Islet precursor cell (in vitro differentiated cells): ENCODE measurements around the gene SLC12A1.

Experiments
- DNase-seq: peaks from one replicate; pipeline ENCODE4 v3.0.0-alpha.2; 2018

Gene SLC12A1

DNA sequence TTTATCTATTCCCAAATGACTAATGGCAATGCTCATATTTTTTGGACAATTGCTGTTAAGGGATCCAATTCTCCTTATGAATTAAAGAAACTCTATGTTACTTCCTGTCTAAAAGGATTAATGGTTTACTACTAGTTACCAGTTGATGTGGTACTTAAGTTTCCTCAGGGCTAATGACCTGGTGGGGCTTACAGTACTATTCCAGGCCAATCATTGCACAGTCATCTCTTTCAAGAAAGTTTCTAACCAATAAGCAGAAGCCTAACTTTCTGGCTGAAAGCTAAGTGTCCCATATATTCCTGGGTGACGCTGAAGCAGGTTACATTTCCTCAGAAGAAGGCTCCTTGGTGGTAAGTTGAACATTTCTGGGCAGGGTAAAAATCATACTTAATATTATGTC lies at the start of gene SLC12A1:
SLC12A1 (plus strand) TSS at position 322 of the 400 bp plus-strand sequence. CDS start 1,418 bp downstream, outside the sequence.
- DNase-seq, result no peak

DNA sequence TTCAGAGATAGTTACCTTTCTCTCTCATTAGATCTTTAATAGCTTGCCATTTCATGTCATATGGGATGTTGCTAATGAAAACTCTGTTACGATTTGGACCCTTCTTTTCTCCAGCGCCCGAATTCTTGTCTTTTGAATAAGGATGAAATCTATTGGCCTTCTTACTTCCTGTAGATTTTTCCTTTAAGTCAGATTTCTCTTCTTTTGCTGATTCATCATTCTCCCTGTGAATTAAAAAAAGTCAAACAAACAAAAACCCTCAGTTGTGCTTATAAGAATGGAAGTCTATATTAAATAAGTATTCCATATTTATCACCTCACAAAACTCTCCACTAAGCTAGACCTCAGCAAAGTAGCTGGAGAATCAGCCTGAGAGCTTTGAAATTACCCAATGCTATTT lies 37.5 kb upstream of the SLC12A1 start:
- DNase-seq, result no peak

DNA sequence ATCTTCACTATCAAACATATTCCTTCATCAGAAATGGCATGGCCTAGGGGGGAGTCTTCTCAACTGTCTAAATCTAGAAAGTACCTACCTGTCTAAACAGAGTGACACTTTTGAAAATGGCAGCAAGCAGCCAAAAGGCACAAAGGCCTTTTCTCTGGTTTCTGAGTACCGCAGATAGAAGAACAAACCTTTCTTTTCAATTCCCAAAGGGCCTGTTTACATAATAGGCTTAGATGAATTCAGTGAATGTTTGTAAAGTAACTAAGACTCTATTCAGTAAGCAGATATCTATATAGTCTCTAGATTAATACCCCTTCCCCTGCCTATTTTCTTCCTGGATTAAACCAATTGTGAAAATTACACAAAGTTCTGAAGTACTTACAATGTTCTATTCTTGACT lies 35.1 kb upstream of the SLC12A1 start:
- no peak for DNase-seq

DNA sequence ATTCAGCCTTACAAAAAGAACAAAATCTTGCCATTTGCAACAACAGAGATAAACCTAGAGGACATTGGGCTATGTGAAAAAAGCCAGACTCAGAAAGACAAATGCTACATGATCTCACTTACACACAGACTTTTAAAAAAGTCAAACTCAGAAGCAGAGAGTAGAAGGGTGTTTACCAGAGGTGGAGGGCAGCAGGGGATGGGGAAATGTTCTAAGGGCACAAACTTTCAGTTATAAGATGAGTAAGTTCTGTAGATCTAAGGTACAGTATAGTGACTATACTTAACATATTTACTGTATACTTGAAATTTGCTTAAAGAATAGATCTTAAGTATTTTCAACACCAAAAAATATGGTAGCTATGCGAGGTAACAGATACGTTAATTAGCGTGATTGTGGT lies 31.0 kb upstream of the SLC12A1 start:
- no peak for DNase-seq

DNA sequence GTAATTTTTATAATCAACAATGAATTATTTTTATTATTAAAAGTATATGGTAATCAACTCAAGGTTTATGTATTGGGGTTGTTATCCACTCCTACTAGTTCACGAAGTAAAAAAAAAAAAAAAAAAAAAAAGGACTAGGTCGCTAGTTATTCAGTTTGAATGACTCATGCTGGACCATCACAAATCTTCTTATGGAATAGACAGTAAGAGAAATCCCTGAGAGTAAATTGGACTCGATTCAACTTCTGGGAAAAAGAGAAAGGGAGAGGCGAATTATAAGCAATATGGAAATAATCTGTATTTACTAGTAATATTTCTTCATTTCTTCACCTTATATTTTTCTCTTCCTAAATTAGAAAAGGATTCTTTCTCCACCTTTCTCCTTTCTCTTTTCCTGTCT lies 30.0 kb upstream of the SLC12A1 start:
- no peak for DNase-seq

DNA sequence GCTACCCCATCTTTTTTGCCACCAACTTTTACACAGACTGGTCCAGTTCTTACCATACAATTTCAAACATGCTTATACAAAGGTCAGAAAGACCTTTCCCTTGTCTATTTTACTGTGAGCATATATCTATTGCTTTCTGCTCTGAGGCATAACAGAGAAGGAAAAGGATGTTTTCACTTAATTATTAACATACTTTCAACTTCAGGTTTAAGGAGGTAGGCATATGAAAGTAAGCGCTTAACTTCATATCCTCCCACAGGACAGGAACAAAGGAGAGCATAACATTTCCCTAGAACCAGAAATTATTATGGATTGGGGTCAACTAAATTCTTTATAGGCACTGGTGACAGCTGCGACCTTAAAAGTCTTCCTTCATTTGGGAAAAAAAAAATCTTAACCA lies 29.1 kb upstream of the SLC12A1 start:
- no peak for DNase-seq

DNA sequence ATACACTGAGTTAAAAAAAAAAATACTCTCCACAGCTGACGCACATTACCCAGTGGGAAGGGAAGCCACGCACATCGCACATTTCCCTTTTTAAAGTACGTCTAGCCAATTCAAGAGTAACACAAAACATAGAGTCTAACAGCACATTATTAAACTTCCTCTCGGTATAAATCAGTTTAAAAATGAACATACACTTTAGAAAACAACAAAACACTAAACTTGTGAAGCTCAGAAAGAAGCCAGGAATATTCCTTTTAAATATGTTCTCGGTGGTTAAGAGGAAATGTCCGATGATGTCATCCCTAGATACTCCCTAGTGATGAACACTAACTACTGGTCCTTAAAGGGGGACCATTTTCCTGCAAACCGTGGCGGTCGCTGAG lies 28.7 kb upstream of the SLC12A1 start:
- no peak for DNase-seq

DNA sequence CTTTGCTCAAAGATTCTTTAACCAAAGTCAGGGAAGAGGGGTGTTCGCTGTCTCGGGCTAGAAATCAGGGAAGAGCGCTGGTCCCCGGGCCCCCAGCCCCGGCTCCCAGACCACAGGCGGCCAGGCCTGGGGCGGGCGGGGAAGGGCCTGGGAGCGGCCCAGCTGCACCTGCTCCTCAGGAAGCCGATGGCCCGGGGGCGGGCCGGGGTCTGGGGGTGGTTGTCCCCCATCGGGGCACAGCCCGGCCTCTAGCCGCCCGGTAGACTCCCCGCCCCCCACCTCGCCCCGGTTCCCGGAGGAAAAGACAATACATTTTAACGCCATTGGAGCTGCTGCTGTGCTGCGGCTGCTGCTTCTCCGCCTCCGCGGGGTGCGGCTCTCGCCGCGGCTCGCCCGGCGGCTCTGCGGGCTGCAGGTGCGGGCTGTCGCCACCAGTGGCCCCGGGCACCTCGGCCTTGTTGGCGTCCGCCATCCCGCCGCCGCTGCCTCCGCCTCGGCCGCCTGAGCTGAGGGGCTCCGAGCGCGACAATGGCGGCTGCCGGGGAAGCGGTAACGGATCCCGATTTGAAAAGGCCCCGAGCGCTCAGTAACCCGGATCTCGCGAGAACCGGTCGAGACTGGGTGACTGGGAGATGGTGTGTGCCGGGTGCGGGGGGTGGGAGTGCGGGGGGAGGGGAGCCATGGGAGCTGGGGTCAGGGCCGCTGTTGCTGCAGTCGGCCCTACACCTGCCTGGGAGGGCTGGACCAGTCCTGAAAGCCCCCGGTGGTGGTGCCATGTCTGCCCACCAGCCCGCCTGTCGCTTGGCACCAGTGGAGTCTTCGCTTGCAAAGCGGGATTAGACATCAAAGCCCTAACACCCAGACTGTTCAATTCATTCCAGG lies 28.1 kb upstream of the SLC12A1 start, which contains the start of gene MYEF2:
MYEF2 (minus strand) TSS at position 530 of the 882 bp plus-strand sequence; CDS start at position 472, 58 bp downstream.
- DNase-seq, result peak; percentile 90

DNA sequence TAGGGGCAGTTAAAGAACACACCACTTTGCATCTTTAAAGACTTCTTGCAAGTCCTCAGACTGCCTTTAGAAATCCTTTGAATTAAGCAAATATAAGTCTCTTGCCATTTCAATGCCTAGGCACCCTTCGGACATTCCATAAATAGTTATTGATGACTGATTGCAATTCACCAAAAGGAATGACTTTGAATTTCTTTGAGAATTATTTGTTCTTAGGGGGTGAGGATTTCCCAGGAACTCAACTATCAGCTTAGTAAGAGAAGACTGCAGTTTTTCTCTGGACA lies 27.5 kb upstream of the SLC12A1 start:
- DNase-seq, result no peak

DNA sequence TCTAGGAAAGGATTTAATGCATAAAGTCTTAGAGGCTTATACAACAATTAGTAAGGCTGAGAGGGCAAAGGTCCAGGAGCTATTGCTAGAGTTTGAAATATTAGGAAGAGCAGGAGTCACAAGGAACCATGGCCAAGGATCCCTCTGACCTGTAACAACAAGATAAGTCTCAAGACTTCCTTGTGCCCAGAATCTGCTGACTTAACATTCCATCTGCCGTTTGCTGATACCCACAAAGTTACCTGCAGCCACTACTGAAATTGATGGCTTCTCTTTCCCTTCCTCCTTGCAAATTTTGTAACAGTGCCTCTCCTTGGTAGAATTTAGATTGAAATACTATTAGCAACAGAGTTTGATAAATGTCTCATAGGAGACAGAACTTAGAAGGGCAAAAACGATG lies 23.4 kb upstream of the SLC12A1 start:
- no peak for DNase-seq

DNA sequence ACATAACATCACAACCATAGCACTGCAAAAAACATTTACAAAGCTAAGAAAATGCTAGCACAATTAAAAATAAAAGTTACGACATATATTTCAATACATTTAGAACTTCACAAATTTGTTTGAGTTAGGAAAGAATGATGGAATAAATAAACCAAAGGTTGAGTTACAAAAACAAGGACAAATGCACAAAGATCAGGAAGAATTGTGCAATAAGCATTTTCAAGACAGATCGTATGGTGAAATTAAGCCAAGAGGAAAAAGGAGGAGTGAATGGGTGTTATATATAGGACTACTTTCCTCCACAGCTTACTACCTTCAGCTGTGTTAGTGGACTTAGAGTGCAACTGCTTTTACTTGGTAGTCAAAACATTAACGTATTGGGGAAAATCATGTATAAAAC lies 20.6 kb upstream of the SLC12A1 start:
- DNase-seq, result no peak

DNA sequence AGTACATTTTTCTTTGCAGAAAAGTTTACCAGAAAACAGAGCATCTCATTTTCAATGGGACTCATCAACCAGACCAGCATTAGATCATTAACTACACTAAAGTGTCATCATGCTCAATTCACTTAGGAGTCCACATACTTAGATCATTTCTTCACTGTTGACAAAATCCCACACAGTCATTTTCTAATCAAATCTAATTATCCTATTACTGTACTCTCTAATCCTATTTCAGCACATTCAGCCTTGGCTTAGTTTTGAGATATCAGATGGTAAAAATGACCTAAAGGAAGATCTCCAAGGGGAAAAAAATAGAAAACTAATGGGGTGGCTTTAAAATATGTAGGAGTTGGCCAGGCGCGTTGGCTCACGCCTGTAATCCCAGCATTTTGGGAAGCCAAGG lies 19.8 kb upstream of the SLC12A1 start:
- no peak for DNase-seq

DNA sequence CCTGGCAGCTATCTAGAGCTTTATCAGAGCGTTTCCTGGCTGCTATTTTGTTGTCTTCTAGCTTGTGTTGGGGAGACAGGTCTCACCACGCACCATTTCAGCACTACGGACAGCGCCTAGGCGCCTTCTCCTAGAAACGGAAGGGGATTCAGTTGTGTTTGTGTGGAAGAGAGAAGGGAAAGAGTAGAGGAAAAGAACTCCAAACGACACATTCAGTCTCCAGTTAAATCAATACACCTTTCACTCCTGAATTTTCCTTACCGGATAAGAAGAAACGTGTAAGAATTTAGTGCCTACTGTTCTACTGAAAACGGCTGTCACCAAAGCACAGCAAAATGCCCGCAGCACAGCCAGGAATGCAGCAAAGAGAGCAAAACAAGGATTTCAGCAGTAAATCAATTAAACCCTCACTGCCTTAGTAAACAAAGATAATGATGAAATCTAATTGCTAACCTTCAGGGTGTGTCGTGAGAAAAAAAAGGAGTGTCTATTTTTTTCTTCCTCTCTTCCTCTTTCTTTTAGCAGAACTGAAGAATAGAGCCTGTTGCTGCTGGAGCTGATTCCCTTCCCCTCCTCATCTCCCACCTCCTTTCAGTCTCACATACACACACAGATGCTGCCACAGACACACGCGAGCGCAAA lies 15.0 kb upstream of the SLC12A1 start:
- peak; percentile 88 for DNase-seq

DNA sequence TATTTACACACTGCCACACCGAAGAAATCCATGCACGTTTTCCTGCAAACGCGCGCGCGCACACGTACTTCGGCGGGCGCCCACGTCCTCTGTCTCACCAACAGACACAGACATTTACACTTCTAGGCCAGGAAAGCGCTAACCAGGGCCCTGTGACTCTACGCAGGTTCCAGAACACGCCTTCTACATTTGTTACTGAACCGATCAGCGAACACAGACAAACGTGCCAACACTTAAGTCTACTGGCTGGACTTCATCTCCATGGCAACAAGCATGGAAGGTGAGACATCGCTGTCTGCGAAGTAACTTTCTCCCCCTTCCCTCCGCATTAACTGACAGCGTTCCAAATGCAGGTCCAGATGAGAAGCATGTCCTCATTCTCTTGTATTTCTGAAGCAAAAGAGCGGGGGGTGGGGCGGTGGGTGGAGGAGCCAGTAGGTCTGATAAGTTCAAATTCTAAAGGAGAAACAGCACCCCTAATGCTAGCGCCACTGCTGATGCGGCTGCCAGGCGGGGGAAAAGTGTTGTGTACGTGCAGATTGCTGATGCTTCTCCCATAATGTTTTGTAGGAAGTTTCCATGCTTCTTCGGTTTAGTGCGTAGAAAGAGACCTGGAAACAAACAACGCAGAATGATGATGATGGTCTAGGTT lies 14.4 kb upstream of the SLC12A1 start, which contains the start of gene CTXN2:
CTXN2 (plus strand) TSS at position 92 of the 652 bp plus-strand sequence. CDS start 9,636 bp downstream, outside the sequence.
- peak; percentile 53 for DNase-seq

DNA sequence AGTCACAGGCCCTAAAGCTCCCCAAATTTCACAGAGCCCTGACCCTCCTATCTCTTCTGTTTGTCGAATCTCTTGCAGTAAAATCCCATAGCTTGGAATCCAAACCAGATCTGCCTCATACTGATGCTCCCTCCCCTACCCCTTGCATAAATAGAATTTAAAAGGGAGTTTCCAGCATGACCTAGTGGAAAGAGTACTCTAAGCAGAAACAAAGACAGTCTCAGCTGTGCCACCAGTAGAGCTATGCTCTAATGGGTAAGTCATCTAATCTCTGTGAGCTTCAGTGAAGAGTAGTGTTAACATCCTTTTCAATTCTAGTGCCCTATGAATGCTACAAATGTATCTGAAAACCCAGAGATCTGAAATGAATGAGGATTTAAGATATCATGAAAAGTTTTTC lies 4.0 kb upstream of the SLC12A1 start:
- DNase-seq, result no peak

DNA sequence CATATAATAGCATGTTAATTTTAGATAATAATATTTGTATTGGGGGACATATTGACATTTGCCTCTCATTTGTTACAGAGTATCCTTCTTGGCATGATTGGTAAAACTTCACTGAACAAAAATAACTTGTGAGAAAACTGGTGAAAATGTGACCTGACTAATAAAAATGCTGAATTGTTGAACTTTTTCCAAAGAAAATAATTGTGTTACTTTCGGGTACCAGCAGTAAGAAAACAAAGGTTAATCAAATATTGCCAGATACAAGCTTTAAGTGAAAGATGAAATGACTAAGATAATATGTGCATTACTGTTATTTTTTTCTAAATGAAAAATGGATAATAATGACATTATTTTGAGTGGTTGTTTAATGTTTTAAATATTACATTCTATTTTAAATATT lies 15.2 kb downstream of the SLC12A1 start:
- DNase-seq, result no peak

DNA sequence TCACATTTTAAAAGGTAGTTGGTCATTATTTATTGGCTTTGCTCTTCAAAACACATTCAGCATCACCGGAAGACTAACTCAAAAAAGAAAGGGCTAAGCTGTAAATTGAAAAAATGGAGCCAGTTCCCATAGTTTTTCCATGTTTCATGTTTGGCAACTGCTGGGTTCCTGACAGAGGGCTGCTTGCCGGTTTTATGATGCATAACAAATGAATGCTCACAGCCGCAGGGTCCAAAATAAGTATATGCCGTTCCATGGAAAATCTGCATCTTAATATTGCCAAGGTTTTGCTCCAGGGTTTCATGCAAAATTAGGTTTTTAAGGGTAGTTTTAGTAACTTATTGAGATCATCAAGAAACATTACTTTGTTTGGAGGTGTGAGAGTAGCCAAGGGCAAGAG lies 15.8 kb downstream of the SLC12A1 start:
- DNase-seq, result no peak

DNA sequence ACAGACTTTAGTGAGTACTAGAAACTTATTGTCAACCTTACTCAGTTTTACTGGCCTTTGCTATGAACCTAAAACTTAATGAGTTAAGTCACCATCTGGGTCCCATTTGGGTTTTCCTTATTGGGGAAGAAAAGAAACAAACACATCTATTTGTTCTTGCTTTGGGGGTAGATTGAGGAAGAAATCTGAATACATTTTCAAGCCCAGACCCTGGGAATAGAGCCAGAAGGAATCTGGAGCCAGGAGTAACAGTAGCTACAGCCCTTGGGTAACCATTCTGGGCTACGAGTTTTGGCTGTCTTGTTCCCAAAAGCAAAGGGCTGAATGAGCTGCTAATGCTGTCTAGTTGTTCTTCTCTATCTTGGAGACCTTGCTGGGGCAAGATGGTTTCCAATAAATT lies 16.5 kb downstream of the SLC12A1 start:
- no peak for DNase-seq

DNA sequence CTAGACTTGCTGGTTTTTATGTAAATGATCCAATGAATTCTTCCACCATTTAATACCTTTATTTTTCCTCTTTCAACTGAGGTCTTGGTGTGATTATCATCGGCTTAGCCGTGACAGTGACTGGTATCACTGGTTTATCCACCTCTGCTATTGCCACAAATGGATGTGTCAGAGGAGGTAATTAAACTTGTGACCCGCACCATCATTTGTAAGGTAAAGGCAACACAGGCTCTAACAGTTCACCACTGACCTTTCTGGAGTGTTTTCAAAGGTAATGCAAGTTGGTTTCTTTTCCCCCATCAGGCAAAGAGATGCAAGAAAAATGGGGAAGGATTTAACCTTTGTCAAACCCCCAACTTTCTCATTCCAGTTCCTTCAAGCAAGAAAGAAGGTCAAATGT lies 19.7 kb downstream of the SLC12A1 start:
- no peak for DNase-seq

DNA sequence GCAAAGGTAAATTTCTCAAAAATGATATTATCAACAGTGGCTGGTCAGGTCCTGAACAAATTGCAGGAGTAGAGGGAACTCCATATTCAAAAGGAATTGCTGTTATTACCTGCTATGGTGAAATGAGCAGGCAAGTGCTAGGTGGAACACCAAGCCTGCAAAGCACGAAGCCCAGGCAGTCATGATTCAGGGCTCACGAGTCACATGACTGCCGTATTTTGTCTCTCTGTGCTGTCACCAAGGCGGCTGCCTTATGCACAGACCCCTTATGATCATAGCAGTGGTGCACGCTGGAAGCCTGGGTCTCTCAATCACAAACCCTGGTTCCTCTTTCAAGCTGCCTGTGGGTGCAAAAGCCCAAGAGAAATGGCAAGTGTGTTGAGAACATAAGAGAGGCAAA lies 24.4 kb downstream of the SLC12A1 start:
- DNase-seq, result no peak

DNA sequence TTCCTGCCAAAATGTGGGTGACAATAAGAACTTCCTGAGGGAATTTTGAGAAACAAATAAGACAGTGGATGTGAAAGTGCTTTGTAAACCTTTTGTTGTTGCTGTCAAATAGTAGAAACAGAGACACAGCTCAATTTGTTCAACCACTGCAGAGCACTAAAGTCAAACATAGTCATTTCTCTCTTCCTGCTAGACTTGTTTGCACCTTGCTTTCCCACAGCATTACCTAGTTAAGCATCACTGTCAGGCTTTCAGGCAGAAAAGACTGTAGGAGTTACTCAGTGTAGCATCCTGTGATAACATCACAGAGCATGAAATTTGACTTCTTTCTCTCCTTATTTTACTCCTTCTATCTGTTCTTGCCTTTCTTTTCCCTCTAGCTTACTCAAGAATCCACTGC lies 27.1 kb downstream of the SLC12A1 start:
- DNase-seq, result no peak

DNA sequence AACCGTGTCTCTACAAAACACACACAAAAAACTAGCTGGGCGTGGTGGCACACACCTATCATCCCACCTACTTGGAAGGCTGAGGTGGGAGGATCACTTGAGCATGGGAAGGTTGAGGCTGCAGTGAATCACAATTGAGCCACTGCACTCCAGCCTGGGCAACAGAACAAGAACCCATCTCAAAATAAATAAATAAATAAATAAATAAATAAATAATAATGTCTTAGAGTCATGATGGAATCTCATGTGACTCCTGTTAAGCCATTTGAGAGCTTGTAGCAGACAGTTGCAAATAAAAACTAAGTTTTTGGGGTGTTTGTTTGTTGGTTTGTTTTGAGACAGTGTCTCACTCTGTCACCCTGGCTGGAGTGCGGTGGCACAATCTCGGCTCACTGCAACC lies 33.2 kb downstream of the SLC12A1 start:
- DNase-seq, result no peak

DNA sequence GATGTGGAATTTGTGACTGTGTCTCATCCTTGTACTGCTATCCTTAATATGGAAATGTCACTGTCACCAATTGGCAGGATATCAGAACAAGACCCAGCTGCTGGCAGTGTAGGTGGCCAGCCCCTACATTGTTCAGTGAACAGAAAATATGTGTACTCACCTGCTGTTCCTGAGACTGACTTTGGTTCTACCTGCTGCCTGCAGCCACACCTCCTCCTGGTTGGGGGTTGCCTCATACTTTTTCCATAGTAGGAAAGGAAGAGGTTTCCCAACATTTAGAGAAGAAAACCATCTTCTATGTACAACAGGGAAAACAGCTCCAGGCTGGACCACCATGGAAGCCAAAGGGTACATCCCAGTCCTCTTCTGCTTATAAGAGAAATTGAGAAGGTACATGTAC lies 35.9 kb downstream of the SLC12A1 start:
- DNase-seq, result no peak

DNA sequence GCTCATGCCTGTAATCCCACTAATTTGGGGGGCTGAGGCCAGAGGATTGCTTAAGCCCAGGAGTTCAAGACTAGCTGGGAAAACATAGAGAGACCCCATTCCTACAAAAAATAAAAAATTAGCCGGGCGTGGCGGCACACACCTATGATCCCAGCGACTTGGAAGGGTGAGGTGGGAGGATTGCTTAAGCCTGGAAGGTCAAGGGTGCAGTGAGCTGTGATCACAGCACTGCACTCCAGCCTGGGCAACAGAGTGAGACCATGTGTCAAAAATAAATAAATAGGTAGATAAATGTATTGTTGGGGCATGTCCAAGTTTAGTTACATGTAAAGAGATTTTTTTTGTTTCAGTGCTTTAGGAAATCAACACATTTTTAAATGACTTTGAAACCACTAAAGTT lies 36.4 kb downstream of the SLC12A1 start:
- DNase-seq, result no peak
